WTC11 (cell line): ENCODE measurements around the gene NME8. TPM values are rescaled to one million over a fixed set of nuclear protein-coding genes. Genes with fewer than 3 reads are reported as not detected.

ENCODE experiments used
- ATAC-seq: fragments of 200-7000 bp; cut with Tn5 transposase; 2 replicates; pipeline ENCODE4 v1.10.0; 2021; ENCODE audit warnings: mild to moderate bottlenecking, moderate library complexity
- CTCF ChIA-PET: fragments of 300-600 bp; sonication (Branson Sonifier 250); formaldehyde crosslinking; loops from one replicate; lab custom pipeline; 2021; ENCODE audit warnings: antibody characterized with exemption; lab: Charles Lee
- POLR2A ChIA-PET: fragments of 350-600 bp; sonication (Branson Sonifier 250); formaldehyde crosslinking; loops from one replicate; lab custom pipeline; 2021; ENCODE audit warnings: antibody characterized with exemption; lab: Charles Lee
- DNase-seq: peaks from one replicate; pipeline ENCODE4 v3.0.0; 2021; ENCODE audit warnings: low spot score
- H3K27ac Mint-ChIP-seq: 2 replicates; pipeline ENCODE4 v1.8.0; 2021; ENCODE audit warnings: mixed read lengths
- H3K27me3 Mint-ChIP-seq: 2 replicates; pipeline ENCODE4 v1.8.0; 2021; ENCODE audit warnings: low read depth, mild to moderate bottlenecking, moderate library complexity, mixed read lengths
- H3K36me3 Mint-ChIP-seq: 2 replicates; pipeline ENCODE4 v1.8.0; 2021; ENCODE audit warnings: mixed read lengths
- H3K4me1 Mint-ChIP-seq: 2 replicates; pipeline ENCODE4 v1.8.0; 2022; ENCODE audit warnings: mixed read lengths
- H3K4me3 Mint-ChIP-seq: 2 replicates; pipeline ENCODE4 v1.8.0; 2021; ENCODE audit warnings: mild to moderate bottlenecking, moderate library complexity, mixed read lengths
- H3K9me3 Mint-ChIP-seq: 2 replicates; pipeline ENCODE4 v1.8.0; 2021; ENCODE audit warnings: mixed read lengths
- AFF4 ChIP-seq: sonication (generic); formaldehyde crosslinking; IDR thresholded peaks from 2 replicates; pipeline ENCODE4 v1.8.1; 2023; ENCODE audit warnings: mild to moderate bottlenecking, missing genetic modification reagents, borderline replicate concordance
- ATF3 ChIP-seq: sonication (generic); formaldehyde crosslinking; conservative IDR thresholded peaks from 2 replicates; pipeline ENCODE4 v1.8.1; 2022; ENCODE audit warnings: mild to moderate bottlenecking, missing genetic modification reagents
- ATF6 ChIP-seq: sonication (generic); formaldehyde crosslinking; IDR thresholded peaks from 2 replicates; pipeline ENCODE4 v1.8.1; 2023; ENCODE audit warnings: mild to moderate bottlenecking, missing genetic modification reagents
- ELF4 ChIP-seq: sonication (generic); formaldehyde crosslinking; IDR thresholded peaks from 2 replicates; pipeline ENCODE4 v1.8.1; 2022; ENCODE audit warnings: low read depth, mild to moderate bottlenecking, moderate library complexity, missing genetic modification reagents
- FOXK1 ChIP-seq: sonication (generic); formaldehyde crosslinking; IDR thresholded peaks from 2 replicates; pipeline ENCODE4 v1.8.0; 2022; ENCODE audit warnings: mild to moderate bottlenecking, moderate library complexity, missing genetic modification reagents
- FOXP4 ChIP-seq: sonication (generic); formaldehyde crosslinking; IDR thresholded peaks from 2 replicates; pipeline ENCODE4 v1.8.0; 2022; ENCODE audit warnings: mild to moderate bottlenecking, missing genetic modification reagents
- IRF1 ChIP-seq: sonication (generic); formaldehyde crosslinking; IDR thresholded peaks from 2 replicates; pipeline ENCODE4 v1.8.0; 2023; ENCODE audit warnings: missing genetic modification reagents
- PREB ChIP-seq: sonication (generic); formaldehyde crosslinking; IDR thresholded peaks from 2 replicates; pipeline ENCODE4 v1.8.1; 2022; ENCODE audit warnings: mild to moderate bottlenecking, missing genetic modification reagents, moderate library complexity, borderline replicate concordance
- SMAD3 ChIP-seq: sonication (generic); formaldehyde crosslinking; IDR thresholded peaks from 2 replicates; pipeline ENCODE4 v1.8.0; 2022; ENCODE audit warnings: missing genetic modification reagents, mild to moderate bottlenecking, borderline replicate concordance
- ZNF281 ChIP-seq: sonication (generic); formaldehyde crosslinking; IDR thresholded peaks from 2 replicates; pipeline ENCODE4 v1.8.0; 2023; ENCODE audit warnings: mild to moderate bottlenecking, missing genetic modification reagents
- total RNA-seq: library from RNA; stranded (reverse); gene quantifications from 3 replicates; pipeline ENCODE4 v1.2.3, GENCODE V29; 2021

NME8 gene
- total RNA-seq, 1 experiment from 2014 or later = 1.0 TPM

GRCh38 chr7:37923996-37924395, 75.6 kb downstream of the NME8 start (continued):
- TF ChIP-seq ATF6 (CRISPR knock-in tag) (no peak), IRF1 (CRISPR knock-in tag) (no peak), FOXK1 (CRISPR knock-in tag) (no peak), AFF4 (CRISPR knock-in tag) (no peak)

GRCh38 chr7:37924491-37925041, 76.2 kb downstream of the NME8 start:
- H3K36me3 Mint-ChIP-seq = peaks cover 7% of the 10 kb centered on the region
- H3K9me3 Mint-ChIP-seq = peaks cover 17% of the 10 kb centered on the region; the same call in 1 of the 2 replicates
- H3K27ac Mint-ChIP-seq = no peak overlapping the region
- H3K27me3 Mint-ChIP-seq = peaks cover 17% of the 10 kb centered on the region
- POLR2A ChIA-PET = no interaction called here
- TF ChIP-seq SMAD3 (CRISPR knock-in tag) (no peak), FOXP4 (no peak), ELF4 (no peak), PREB (CRISPR knock-in tag) (no peak), ZNF281 (CRISPR knock-in tag) (no peak), AFF4 (CRISPR knock-in tag) (no peak), ATF3 (CRISPR knock-in tag) (no peak)
- TF ChIP-seq, all 79 proteins: peak for 0
- Mint-ChIP-seq H3K4me3 (no peak overlapping the region), H3K4me1 (peaks cover 13% of the 10 kb centered on the region)
- CTCF ChIA-PET = no interaction called here
- DNase-seq (no peak), ATAC-seq (no peak)
